ENCODE data around the gene SPTLC3.

GRCh38 chr20:13186043-13186774 lies 177.4 kb downstream of the SPTLC3 start:
- TF ChIP-seq CTCF (IDR thresholded peaks at IDR 0.05) (no peak), POLR2A (IDR thresholded peaks at IDR 0.05) (no peak)

Data from prostate gland (tissue), 2 donors.